Posterior cingulate gyrus (tissue), 11 donors: ENCODE results near the gene PRKG1.

Source experiments
- DNase-seq, 10 donors: peaks; one replicate each; pipeline versions ENCODE4 v3.0.0 to v3.0.0-alpha.2; 2020 to 2021; ENCODE audit warnings: mixed read lengths in 3 of 10
- intact Hi-C: fragments of 100-400 bp; cut with DNase I; formaldehyde crosslinking; loops from one replicate; pipeline ENCODE4 v1.15.1; 2023

The PRKG1 gene

GRCh38 chr10:51075043-51075872, 971 bp downstream of the PRKG1 start:
- DNase-seq = no peak
- intact Hi-C loops = no loop called here

GRCh38 chr10:51075873-51076229, 1.6 kb downstream of the PRKG1 start:
- intact Hi-C loops = no loop called here

GRCh38 chr10:51076299-51076841, 2.1 kb downstream of the PRKG1 start:
- intact Hi-C loops = no loop called here
- DNase-seq = no peak

More at GRCh38 chr10:51075873-51076229, 1.6 kb downstream of the PRKG1 start:
- no peak for DNase-seq

- intact Hi-C loops = no loop called here
- DNase-seq = no peak
Measured at GRCh38 chr10:51077074-51077473, 2.8 kb downstream of the PRKG1 start.

GRCh38 chr10:51077507-51077906, 3.2 kb downstream of the PRKG1 start:
- intact Hi-C loops = no loop called here
- DNase-seq = no peak

GRCh38 chr10:51079331-51079730, 5.0 kb downstream of the PRKG1 start:
- intact Hi-C loops = no loop called here
- no peak for DNase-seq

- intact Hi-C loops = no loop called here
- DNase-seq = no peak
Measured at GRCh38 chr10:51079766-51080165, 5.5 kb downstream of the PRKG1 start.

- DNase-seq = no peak
- intact Hi-C loops = no loop called here
Measured at GRCh38 chr10:51080311-51081006, 6.2 kb downstream of the PRKG1 start.

GRCh38 chr10:51082857-51083256, 8.6 kb downstream of the PRKG1 start:
- intact Hi-C loops = no loop called here

GRCh38 chr10:51083356-51083853, 9.1 kb downstream of the PRKG1 start:
- DNase-seq = no peak
- intact Hi-C loops = no loop called here

More at GRCh38 chr10:51082857-51083256, 8.6 kb downstream of the PRKG1 start:
- DNase-seq = no peak

GRCh38 chr10:51085204-51085603, 10.9 kb downstream of the PRKG1 start:
- DNase-seq = no peak
- intact Hi-C loops = no loop called here

- intact Hi-C loops = no loop called here
- no peak for DNase-seq
Measured at GRCh38 chr10:51086710-51087109, 12.4 kb downstream of the PRKG1 start.

- no peak for DNase-seq
- intact Hi-C loops = no loop called here
Measured at GRCh38 chr10:51087114-51087513, 12.8 kb downstream of the PRKG1 start.

- no peak for DNase-seq
- intact Hi-C loops = no loop called here
Measured at GRCh38 chr10:51090190-51090589, 15.9 kb downstream of the PRKG1 start.

- DNase-seq = peak in 9 of 10 donors; percentile 17 to 85 (median 44)
- intact Hi-C loops = no loop called here
Measured at GRCh38 chr10:51092402-51092801, 18.1 kb downstream of the PRKG1 start.

GRCh38 chr10:51095444-51095843, 21.2 kb downstream of the PRKG1 start:
- DNase-seq = no peak
- intact Hi-C loops = no loop called here

- DNase-seq = no peak
- intact Hi-C loops = no loop called here
Measured at GRCh38 chr10:51097546-51097945, 23.3 kb downstream of the PRKG1 start.

GRCh38 chr10:51100221-51100620, 25.9 kb downstream of the PRKG1 start:
- intact Hi-C loops = no loop called here
- DNase-seq = no peak

- intact Hi-C loops = no loop called here
- DNase-seq = no peak
Measured at GRCh38 chr10:51103554-51104217, 29.4 kb downstream of the PRKG1 start.

- intact Hi-C loops = no loop called here
Measured at GRCh38 chr10:51106311-51106945, 32.1 kb downstream of the PRKG1 start.

More at GRCh38 chr10:51106311-51106945, 32.1 kb downstream of the PRKG1 start:
- DNase-seq = no peak
